ENCODE results near the gene AAMP.
A peak's percentile ranks its signal among the peaks of the same experiment; 100 is the strongest.

The AAMP gene

DNA sequence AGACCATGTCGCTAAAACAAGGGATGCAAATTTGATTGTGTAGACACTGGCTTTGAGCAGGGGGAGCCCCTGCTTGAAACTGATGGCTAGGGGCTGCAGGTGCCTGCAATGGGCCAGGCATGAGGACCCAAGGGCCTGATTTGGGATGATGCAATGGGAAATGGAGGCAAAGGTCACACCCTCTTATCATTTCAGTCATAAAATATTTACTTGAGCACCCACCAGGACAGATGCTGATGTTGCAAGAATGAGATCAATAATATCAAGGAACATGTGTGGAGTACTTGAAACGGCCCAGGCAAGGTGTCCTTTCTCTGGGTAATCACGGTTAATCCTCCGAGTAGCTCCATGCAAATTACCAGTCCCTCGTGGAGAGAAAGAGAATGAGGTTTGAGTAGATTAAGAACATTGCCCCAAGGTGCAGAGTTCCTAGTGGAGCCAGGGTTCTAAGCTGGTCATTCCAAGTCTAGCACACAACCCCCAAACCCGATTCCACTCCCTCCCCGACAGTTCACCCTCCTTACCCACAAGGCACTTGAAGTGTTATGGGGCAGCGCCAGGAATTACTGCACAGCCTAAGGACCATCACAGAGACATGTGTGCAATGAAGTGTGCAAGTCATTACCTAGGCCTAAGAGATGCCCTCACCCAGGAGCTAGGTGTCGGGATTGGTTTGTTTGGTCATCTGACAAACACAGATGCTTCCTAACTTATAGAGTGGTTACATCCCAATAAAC lies 36.4 kb upstream of the AAMP start:
- Histone ChIP-seq H3K27me3 (ENCODE audit: control insufficient read depth, insufficient read depth, low read length) (no peaks in the 10 kb centered on the region), H3K4me1 (ENCODE audit: control insufficient read depth, insufficient read depth, low read length) (no peaks in the 10 kb centered on the region), H3K9ac (ENCODE audit: low read depth, low read length) (no peak overlapping the region), H3K9me3 (ENCODE audit: control insufficient read depth, insufficient read depth, low read length) (no peaks in the 10 kb centered on the region), H3K4me3 (ENCODE audit: low read depth, low read length) (no peak overlapping the region), H3K36me3 (ENCODE audit: control insufficient read depth, insufficient read depth, low read length) (no peaks in the 10 kb centered on the region)

DNA sequence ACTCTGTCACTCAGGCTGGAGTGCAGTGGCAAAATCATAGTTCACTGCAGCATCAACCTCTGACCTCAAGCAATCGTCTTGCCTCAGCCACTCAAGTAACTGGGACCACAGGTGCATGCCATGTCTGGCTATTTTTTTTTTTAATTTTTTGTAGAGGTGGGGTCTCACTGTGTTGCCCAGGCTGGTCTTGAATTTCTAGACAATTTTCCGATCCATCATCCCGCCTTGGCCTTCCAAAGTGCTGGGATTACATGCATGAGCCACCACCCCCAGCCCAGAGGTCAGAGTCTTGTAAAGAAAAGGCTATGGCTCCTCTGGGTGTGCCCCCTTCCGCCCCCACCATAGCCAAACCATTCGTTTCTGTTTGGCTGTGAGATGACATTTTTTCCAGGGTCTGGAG lies 35.4 kb upstream of the AAMP start:
- Histone ChIP-seq H3K36me3 (ENCODE audit: control insufficient read depth, insufficient read depth, low read length) (no peaks in the 10 kb centered on the region), H3K4me3 (ENCODE audit: low read depth, low read length) (no peak overlapping the region), H3K4me1 (ENCODE audit: control insufficient read depth, insufficient read depth, low read length) (no peaks in the 10 kb centered on the region), H3K9me3 (ENCODE audit: control insufficient read depth, insufficient read depth, low read length) (no peaks in the 10 kb centered on the region), H3K27me3 (ENCODE audit: control insufficient read depth, insufficient read depth, low read length) (no peaks in the 10 kb centered on the region), H3K9ac (ENCODE audit: low read depth, low read length) (no peak overlapping the region)

DNA sequence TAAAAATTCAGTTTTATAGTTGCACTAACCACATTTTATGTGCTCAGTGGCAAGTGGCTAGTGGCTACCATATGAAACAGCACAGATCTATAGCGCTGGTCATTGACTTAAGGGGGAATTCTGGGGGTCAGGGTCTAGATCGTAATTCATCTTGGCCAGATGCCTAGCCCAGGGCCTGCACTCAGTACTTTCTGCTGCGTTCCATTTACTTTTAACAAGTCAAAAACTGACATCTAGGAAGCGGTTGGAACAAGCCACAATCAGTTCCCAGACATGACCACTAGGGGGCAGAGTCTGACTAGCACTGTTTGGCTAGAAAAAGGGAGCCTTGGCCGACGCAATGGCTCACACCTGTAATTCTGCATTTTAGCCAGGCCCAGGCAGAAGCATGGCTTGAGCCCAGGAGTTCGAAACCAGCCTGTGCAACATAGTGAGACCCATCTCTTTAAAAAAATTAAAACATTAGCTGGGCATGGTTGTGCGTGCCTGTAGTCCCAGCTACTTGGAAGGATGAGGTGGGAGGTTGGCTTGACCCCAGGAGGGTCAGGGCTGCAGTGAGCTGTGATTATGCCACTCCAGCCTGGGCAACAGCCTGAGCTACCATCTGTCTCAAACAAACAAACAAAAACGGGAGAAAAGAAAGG lies 31.4 kb upstream of the AAMP start:
- Histone ChIP-seq H3K9me3 (ENCODE audit: control insufficient read depth, insufficient read depth, low read length) (no peaks in the 10 kb centered on the region), H3K36me3 (ENCODE audit: control insufficient read depth, insufficient read depth, low read length) (no peaks in the 10 kb centered on the region), H3K9ac (ENCODE audit: low read depth, low read length) (no peak overlapping the region), H3K27me3 (ENCODE audit: control insufficient read depth, insufficient read depth, low read length) (no peaks in the 10 kb centered on the region), H3K4me1 (ENCODE audit: control insufficient read depth, insufficient read depth, low read length) (no peaks in the 10 kb centered on the region), H3K4me3 (ENCODE audit: low read depth, low read length) (no peak overlapping the region)

DNA sequence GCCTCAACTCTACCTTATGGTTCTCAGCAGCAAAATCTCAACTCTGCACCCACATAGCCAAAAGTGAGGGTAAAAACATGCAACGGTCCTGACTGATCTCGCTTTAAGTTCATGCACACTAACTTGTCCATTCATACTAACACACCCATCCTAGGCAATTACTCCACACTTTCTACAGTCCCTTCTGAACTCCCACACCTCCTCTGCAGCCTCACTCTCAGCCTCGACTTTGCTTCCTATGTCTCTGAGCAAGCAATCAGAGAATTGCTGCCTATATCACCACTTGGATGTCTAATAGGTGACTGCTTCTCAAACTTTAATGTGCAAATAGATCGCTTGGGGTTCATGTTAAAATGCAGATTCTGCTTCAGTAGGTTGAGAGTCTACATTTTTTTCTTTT lies 30.2 kb upstream of the AAMP start:
- Histone ChIP-seq H3K27me3 (ENCODE audit: control insufficient read depth, insufficient read depth, low read length) (no peaks in the 10 kb centered on the region), H3K9me3 (ENCODE audit: control insufficient read depth, insufficient read depth, low read length) (no peaks in the 10 kb centered on the region), H3K36me3 (ENCODE audit: control insufficient read depth, insufficient read depth, low read length) (no peaks in the 10 kb centered on the region), H3K4me1 (ENCODE audit: control insufficient read depth, insufficient read depth, low read length) (no peaks in the 10 kb centered on the region), H3K9ac (ENCODE audit: low read depth, low read length) (no peak overlapping the region), H3K4me3 (ENCODE audit: low read depth, low read length) (no peak overlapping the region)

DNA sequence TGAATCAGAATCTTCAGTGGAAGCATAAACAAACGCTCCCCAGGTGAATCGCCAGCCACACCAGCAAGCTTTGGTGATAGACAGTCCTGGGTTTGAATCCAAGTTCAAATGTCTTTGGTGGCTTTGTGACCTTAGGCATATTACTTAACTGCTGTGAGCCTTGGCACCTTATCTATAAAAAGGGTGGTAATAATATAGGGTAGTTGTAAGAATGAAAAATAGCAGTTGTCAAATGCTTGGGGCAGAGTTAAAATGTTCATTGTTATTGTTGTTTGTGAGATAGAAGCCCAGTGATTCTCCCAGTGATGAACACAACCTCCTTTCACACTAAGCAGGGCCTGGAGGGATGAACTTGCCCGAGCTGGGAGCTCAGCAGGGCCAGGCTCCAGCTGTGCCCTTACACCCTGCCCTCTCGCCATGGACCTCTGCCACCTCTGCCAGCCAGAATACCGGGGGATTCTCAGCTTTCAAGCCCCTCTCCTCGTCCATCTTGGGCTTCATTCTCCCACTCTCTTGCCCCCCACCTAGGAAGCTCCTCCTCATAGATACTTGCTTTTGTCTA lies 28.5 kb upstream of the AAMP start:
- no peaks in the 10 kb centered on the region for H3K36me3 ChIP-seq (ENCODE audit: control insufficient read depth, insufficient read depth, low read length)
- H3K4me1 ChIP-seq (ENCODE audit: control insufficient read depth, insufficient read depth, low read length), result no peaks in the 10 kb centered on the region
- H3K27me3 ChIP-seq (ENCODE audit: control insufficient read depth, insufficient read depth, low read length), result no peaks in the 10 kb centered on the region
- H3K9ac ChIP-seq (ENCODE audit: low read depth, low read length), result no peak overlapping the region
- no peaks in the 10 kb centered on the region for H3K9me3 ChIP-seq (ENCODE audit: control insufficient read depth, insufficient read depth, low read length)
- no peak overlapping the region for H3K4me3 ChIP-seq (ENCODE audit: low read depth, low read length)

DNA sequence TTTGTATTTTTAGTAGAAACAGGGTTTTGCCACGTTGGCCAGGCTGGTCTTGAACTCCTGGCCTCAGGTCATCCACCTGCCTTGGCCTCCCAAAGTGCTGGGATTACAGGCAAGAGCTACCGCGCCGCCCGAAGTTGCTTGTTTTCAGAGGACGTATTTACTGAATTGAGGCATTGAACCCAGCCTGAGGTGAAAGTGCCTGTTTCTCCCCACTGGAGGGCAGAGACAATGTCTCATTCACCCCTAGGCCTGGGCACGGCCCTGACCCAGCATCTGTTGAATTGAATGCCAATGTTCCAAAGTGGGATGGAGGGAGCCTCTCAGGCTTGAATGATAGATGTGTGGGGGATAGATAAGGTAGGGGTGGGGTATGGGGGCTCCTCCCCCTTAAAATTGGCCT lies 26.9 kb upstream of the AAMP start:
- Histone ChIP-seq H3K27me3 (ENCODE audit: control insufficient read depth, insufficient read depth, low read length) (no peaks in the 10 kb centered on the region), H3K4me3 (ENCODE audit: low read depth, low read length) (no peak overlapping the region), H3K36me3 (ENCODE audit: control insufficient read depth, insufficient read depth, low read length) (no peaks in the 10 kb centered on the region), H3K4me1 (ENCODE audit: control insufficient read depth, insufficient read depth, low read length) (peaks cover 2% of the 10 kb centered on the region), H3K9ac (ENCODE audit: low read depth, low read length) (no peak overlapping the region), H3K9me3 (ENCODE audit: control insufficient read depth, insufficient read depth, low read length) (no peaks in the 10 kb centered on the region)

DNA sequence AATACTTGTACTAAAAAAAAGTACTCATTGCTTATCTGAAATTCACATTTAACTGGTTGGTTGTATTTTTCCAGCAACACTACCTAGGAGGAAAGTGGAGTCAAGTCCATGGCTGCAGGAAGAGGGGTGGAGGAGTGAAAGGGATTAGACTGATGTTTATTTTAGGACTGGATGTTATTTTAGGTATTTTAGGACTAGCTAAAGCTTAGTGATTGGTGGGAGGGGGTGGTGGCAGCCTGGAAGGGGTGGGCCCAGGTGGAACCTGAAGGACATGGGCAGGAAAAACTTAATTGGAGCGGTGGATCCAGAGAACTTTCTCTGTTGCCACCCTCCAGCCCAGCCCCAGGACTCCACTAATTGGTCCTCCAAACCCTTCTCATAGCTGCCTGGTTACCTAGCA lies 26.3 kb upstream of the AAMP start:
- Histone ChIP-seq H3K9me3 (ENCODE audit: control insufficient read depth, insufficient read depth, low read length) (no peaks in the 10 kb centered on the region), H3K9ac (ENCODE audit: low read depth, low read length) (no peak overlapping the region), H3K4me1 (ENCODE audit: control insufficient read depth, insufficient read depth, low read length) (peaks cover 2% of the 10 kb centered on the region), H3K36me3 (ENCODE audit: control insufficient read depth, insufficient read depth, low read length) (no peaks in the 10 kb centered on the region), H3K27me3 (ENCODE audit: control insufficient read depth, insufficient read depth, low read length) (no peaks in the 10 kb centered on the region), H3K4me3 (ENCODE audit: low read depth, low read length) (no peak overlapping the region)

DNA sequence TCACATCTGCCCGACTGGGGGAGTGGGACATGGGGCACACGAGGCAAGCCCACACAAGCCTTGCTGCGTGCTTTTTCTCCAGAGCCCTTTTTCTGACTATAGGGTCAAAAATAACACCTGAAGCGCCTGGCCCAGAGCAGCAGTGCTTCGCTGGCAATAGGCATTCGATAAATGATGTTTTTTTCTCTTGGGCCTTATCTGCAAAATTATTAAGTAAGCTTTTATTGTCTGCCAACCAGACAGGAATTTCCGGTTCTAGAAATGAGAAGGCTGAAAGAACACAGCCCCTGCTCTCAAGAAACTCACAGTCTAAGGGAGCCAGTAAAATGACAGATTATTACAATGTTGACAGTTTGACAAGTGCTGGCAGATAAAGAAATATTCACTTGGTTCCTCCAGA lies 25.1 kb upstream of the AAMP start:
- Histone ChIP-seq H3K4me1 (ENCODE audit: control insufficient read depth, insufficient read depth, low read length) (peaks cover 2% of the 10 kb centered on the region), H3K9ac (ENCODE audit: low read depth, low read length) (no peak overlapping the region), H3K27me3 (ENCODE audit: control insufficient read depth, insufficient read depth, low read length) (no peaks in the 10 kb centered on the region), H3K36me3 (ENCODE audit: control insufficient read depth, insufficient read depth, low read length) (no peaks in the 10 kb centered on the region), H3K4me3 (ENCODE audit: low read depth, low read length) (no peak overlapping the region), H3K9me3 (ENCODE audit: control insufficient read depth, insufficient read depth, low read length) (no peaks in the 10 kb centered on the region)

DNA sequence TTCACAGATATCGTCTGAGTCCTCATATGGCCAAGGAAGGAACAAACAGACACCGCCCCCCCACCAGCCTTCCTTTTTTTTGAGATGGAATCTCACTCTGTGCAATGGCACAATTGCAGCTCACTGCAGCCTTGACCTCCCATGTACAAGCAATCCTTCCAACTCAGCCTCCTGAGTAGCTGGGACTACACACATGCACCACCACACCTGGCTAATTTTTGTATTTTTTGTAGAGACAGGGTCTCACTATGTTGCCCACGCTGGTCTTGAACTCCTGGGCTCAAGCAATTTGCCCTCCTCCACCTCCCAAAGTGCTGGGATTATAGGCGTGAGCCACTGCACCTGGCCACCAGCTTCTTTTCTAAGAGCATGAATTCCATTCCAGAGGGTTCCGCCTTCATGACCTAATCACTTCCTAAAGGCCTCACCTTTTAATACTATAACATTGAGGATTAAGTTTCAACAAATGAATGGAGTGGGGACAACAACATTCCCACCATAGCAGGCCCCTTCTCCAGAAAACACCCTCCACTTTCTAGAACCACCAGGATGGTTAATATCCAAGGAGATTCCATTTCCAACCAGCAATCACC lies 24.6 kb upstream of the AAMP start:
- no peaks in the 10 kb centered on the region for H3K36me3 ChIP-seq (ENCODE audit: control insufficient read depth, insufficient read depth, low read length)
- no peaks in the 10 kb centered on the region for H3K9me3 ChIP-seq (ENCODE audit: control insufficient read depth, insufficient read depth, low read length)
- no peak overlapping the region for H3K9ac ChIP-seq (ENCODE audit: low read depth, low read length)
- H3K4me3 ChIP-seq (ENCODE audit: low read depth, low read length), result no peak overlapping the region
- peaks cover 2% of the 10 kb centered on the region for H3K4me1 ChIP-seq (ENCODE audit: control insufficient read depth, insufficient read depth, low read length)
- no peaks in the 10 kb centered on the region for H3K27me3 ChIP-seq (ENCODE audit: control insufficient read depth, insufficient read depth, low read length)

DNA sequence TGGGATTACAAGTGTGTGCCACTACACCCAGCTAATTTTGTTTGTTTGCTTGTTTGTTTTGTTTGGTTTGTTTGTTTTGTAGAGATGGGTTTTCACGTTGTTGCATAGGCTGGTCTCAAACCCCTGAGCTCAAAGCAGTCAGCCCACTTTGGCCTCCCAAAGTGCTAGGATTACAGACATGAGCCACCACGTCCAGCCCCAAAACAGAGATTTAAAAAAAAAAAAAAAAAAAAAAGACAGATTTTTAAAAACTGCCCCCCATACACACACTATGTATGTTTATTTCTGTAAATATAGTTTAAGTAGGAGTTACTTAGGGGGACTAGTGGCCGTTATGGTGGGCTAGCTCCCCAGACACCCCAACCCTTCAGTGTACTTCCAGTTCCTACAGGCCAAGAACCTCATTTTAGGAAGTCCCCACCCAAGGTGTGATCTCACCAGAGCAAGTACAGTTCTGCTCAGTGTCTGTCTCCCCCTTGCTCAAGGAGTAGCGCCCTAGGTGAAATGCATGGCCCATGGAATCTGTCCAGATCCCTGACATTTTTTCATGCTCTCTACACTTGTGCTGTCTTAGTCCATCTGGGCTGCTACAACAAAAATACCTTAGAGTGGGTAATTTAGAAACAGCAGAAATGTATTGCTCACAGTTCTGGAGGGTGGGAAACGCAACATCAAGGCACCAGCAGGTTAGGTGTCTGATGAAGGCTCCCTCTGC lies 23.9 kb upstream of the AAMP start:
- Histone ChIP-seq H3K9ac (ENCODE audit: low read depth, low read length) (no peak overlapping the region), H3K4me3 (ENCODE audit: low read depth, low read length) (no peak overlapping the region), H3K9me3 (ENCODE audit: control insufficient read depth, insufficient read depth, low read length) (no peaks in the 10 kb centered on the region), H3K4me1 (ENCODE audit: control insufficient read depth, insufficient read depth, low read length) (peaks cover 2% of the 10 kb centered on the region), H3K27me3 (ENCODE audit: control insufficient read depth, insufficient read depth, low read length) (no peaks in the 10 kb centered on the region), H3K36me3 (ENCODE audit: control insufficient read depth, insufficient read depth, low read length) (no peaks in the 10 kb centered on the region)

DNA sequence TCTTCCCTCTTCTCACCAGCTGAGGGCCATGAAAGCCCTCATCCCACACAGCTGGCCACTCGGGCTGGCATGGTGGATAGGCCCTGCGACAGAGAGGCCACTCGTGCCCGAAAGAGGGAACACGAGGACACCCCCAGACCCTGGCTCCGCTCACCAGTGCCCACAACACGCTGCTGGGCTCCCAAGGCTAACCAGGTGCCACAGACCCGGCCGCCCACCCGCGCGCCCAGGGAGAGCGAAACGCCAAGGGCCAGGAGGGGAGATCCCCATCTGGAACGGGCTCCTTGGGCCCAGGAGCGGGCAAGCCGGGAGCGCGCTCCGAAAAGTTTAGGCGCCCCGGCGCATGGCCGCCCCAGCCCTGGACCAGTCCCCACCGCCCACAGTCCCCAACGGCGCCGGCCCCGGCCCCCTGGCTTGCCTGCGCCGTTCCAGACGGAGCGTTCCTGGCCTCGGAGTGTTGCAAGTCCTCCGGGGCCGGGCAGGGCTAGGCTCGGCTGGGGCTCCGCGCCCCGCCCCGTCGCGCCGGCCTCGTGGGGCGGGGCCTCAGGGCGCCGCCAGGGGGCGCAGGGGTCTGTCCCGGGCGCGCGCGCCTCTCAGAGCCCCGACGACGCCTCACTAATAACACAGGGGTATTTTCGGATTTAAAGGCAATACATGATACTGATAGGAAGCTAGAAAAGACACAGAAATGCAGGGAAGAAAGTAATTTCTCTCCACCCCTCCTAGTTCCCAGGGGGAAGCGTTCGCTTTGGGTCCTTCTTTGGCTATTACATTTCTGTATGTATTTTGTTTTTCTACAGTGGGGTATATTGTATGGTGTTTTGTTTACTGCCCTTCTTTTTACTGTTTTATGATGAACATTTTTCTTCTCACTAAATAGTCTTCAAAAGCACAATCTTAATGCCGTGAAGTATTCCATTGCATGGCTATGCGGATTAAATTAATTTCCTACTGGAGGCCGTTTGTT lies 22.4 kb upstream of the AAMP start, which contains the start of gene TMBIM1:
TSS of gene TMBIM1 (minus strand) at position 456 of the 967 bp plus-strand sequence. CDS start 10,362 bp downstream, outside the sequence.
- peak within 1 kb of the TSS; percentile 54 for H3K9ac ChIP-seq (ENCODE audit: low read depth, low read length)
- H3K4me1 ChIP-seq (ENCODE audit: control insufficient read depth, insufficient read depth, low read length), result peaks cover 2% of the 10 kb centered on the region
- H3K27me3 ChIP-seq (ENCODE audit: control insufficient read depth, insufficient read depth, low read length), result no peaks in the 10 kb centered on the region
- H3K36me3 ChIP-seq (ENCODE audit: control insufficient read depth, insufficient read depth, low read length), result no peaks in the 10 kb centered on the region
- H3K9me3 ChIP-seq (ENCODE audit: control insufficient read depth, insufficient read depth, low read length), result no peaks in the 10 kb centered on the region
- peak within 1 kb of the TSS; percentile 63 for H3K4me3 ChIP-seq (ENCODE audit: low read depth, low read length)

All from iPS-15b (cell line).